ENCODE results near the gene CORO7. TPM values are rescaled to one million over a fixed set of nuclear protein-coding genes. Genes with fewer than 3 reads are reported as not detected.

CORO7 gene
- polyA plus RNA-seq, 1 donor from 2014 or later, result 57.6 TPM

DNA sequence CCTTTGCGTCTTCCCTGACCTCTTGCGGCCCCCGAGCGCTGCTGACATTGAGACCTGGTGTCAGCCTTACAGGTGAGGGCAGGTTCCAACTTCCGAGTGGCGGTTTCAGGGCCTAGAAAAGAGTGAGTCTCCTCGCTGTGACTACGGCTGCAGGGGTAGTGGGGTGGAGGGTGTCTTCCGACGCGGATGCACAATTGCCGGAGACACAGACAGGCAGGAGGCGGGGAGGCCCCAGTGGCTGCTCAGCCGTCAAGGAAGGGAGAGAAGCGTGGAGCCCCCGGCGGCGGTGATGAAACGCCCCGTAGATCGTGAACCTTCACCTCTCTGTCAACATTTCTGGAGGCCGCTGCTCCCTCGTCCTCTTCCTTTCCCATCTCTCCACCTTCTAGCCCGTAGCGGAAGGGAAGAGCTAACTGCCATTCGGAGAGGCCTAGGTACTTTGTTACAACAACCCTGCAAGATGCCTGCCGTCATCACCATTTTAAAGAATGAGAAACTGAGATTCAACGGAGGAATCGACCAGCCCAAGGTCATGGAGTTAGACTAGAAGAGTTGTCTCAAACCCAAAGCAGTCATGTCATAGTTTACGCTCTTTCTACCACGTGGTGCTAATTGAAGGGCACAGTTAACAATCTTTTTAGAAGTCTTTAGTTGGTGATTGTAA, 9.8 kb upstream of the CORO7 start:
- H4K20me1 ChIP-seq (ENCODE audit: insufficient read depth), result no peaks in the 10 kb centered on the region
- peak overlapping the region; percentile 41 for H3K4me2 ChIP-seq (ENCODE audit: low read length)
- H3K79me2 ChIP-seq (replicated peaks; ENCODE audit: insufficient read depth, low read length), result peaks cover 13% of the 10 kb centered on the region
- no peaks in the 10 kb centered on the region for H3F3A ChIP-seq (ENCODE audit: insufficient read depth, low read length, poor library complexity, severe bottlenecking)
- peak overlapping the region; percentile 78 for H3K9ac ChIP-seq (ENCODE audit: low read length)
- no peaks in the 10 kb centered on the region for H3K9me2 ChIP-seq (ENCODE audit: insufficient read depth, low read length)
- H2AFZ ChIP-seq (ENCODE audit: low read depth, low read length), result no peak overlapping the region
- H3K27me3 ChIP-seq (ENCODE audit: insufficient read depth, low read depth, low read length), result no peaks in the 10 kb centered on the region
- H3K4me3 ChIP-seq (ENCODE audit: low read length), result peak overlapping the region; percentile 75
- no peaks in the 10 kb centered on the region for H3K36me3 ChIP-seq (ENCODE audit: insufficient read depth, low read length)
- H3K9me3 ChIP-seq (ENCODE audit: low read length), result no peaks in the 10 kb centered on the region
- peak; percentile 6 for TF ChIP-seq MXI1 (conservative IDR thresholded peaks at IDR 0.05; ENCODE audit: poor library complexity, severe bottlenecking)
- TF ChIP-seq, protein P1, sequence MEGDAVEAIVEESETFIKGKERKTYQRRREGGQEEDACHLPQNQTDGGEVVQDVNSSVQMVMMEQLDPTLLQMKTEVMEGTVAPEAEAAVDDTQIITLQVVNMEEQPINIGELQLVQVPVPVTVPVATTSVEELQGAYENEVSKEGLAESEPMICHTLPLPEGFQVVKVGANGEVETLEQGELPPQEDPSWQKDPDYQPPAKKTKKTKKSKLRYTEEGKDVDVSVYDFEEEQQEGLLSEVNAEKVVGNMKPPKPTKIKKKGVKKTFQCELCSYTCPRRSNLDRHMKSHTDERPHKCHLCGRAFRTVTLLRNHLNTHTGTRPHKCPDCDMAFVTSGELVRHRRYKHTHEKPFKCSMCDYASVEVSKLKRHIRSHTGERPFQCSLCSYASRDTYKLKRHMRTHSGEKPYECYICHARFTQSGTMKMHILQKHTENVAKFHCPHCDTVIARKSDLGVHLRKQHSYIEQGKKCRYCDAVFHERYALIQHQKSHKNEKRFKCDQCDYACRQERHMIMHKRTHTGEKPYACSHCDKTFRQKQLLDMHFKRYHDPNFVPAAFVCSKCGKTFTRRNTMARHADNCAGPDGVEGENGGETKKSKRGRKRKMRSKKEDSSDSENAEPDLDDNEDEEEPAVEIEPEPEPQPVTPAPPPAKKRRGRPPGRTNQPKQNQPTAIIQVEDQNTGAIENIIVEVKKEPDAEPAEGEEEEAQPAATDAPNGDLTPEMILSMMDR (IDR thresholded peaks at IDR 0.05; ENCODE audit: poor library complexity, severe bottlenecking), result no peak
- peak overlapping the region; percentile 91 for H3K27ac ChIP-seq (ENCODE audit: low read length)

GRCh38 chr16:4425378-4426020, 9.1 kb upstream of the CORO7 start, which contains the start of gene DNAJA3:
TSS of gene DNAJA3 (plus strand) at chr16:4425868. CDS start at chr16:4425882, 14 bp downstream.
- no peaks in the 10 kb centered on the region for H3K27me3 ChIP-seq (ENCODE audit: insufficient read depth, low read depth, low read length)
- no peaks in the 10 kb centered on the region for H3F3A ChIP-seq (ENCODE audit: insufficient read depth, low read length, poor library complexity, severe bottlenecking)
- peak within 1 kb of the TSS; percentile 59 for H3K4me2 ChIP-seq (ENCODE audit: low read length)

More at GRCh38 chr16:4425378-4426020, 9.1 kb upstream of the CORO7 start, which contains the start of gene DNAJA3:
- H2AFZ ChIP-seq (ENCODE audit: low read depth, low read length), result peak within 1 kb of the TSS; percentile 87
- H3K79me2 ChIP-seq (replicated peaks; ENCODE audit: insufficient read depth, low read length), result peaks cover 13% of the 10 kb centered on the region
- H3K9me2 ChIP-seq (ENCODE audit: insufficient read depth, low read length), result no peaks in the 10 kb centered on the region
- H4K20me1 ChIP-seq (ENCODE audit: insufficient read depth), result no peaks in the 10 kb centered on the region
- H3K9ac ChIP-seq (ENCODE audit: low read length), result peak within 1 kb of the TSS; percentile 78
- peak within 1 kb of the TSS; percentile 91 for H3K27ac ChIP-seq (ENCODE audit: low read length)
- H3K36me3 ChIP-seq (ENCODE audit: insufficient read depth, low read length), result no peaks in the 10 kb centered on the region
- peak within 1 kb of the TSS; percentile 75 for H3K4me3 ChIP-seq (ENCODE audit: low read length)
- peak; percentile 92 for TF ChIP-seq POLR2AphosphoS5 (IDR thresholded peaks at IDR 0.05)
- no peak for TF ChIP-seq RAD21 (conservative IDR thresholded peaks at IDR 0.05)
- peak; percentile 22 for TF ChIP-seq SMC3 (conservative IDR thresholded peaks at IDR 0.05; ENCODE audit: poor library complexity)
- TF ChIP-seq TAF1 (IDR thresholded peaks at IDR 0.05; ENCODE audit: low read depth), result peak; percentile 73
- TF ChIP-seq, protein P1 (IDR thresholded peaks at IDR 0.05; ENCODE audit: poor library complexity, severe bottlenecking), result no peak
- peak; percentile 83 for TF ChIP-seq REST (IDR thresholded peaks at IDR 0.05; ENCODE audit: borderline replicate concordance)
- TF ChIP-seq MXI1 (conservative IDR thresholded peaks at IDR 0.05; ENCODE audit: poor library complexity, severe bottlenecking), result peak; percentile 97
- TF ChIP-seq EZH2 (IDR thresholded peaks at IDR 0.05; ENCODE audit: borderline replicate concordance, insufficient read depth, low read length, poor library complexity, severe bottlenecking), result no peak
- TF ChIP-seq EP300 (conservative IDR thresholded peaks at IDR 0.05; ENCODE audit: poor library complexity, severe bottlenecking), result peak; percentile 44
- no peaks in the 10 kb centered on the region for H3K9me3 ChIP-seq (ENCODE audit: low read length)

All from neural cell (in vitro differentiated cells).